GM18873 (cell line): ENCODE data around the gene RAD51D.
"Not testable (repeated sequence)": the region's sequence is repeated elsewhere in the genome, so short reads cannot be mapped to it uniquely, and the experiment has no call there.

Experiments used
- ATAC-seq: cut with Tn5 transposase; IDR thresholded peaks from one replicate; pipeline ENCODE4 v1.9.1; 2021; ENCODE audit warnings: mild to moderate bottlenecking, moderate library complexity, moderate number of reproducible peaks; ENCODE audit not compliant: unreplicated experiment, low FRiP score

The RAD51D gene

GRCh38 chr17:35119370-35120165 lies at the start of gene RAD51D:
Gene RAD51D (minus strand): TSS chr17:35119860. CDS start chr17:35119613, 247 bp downstream.
- no peak for ATAC-seq

DNA sequence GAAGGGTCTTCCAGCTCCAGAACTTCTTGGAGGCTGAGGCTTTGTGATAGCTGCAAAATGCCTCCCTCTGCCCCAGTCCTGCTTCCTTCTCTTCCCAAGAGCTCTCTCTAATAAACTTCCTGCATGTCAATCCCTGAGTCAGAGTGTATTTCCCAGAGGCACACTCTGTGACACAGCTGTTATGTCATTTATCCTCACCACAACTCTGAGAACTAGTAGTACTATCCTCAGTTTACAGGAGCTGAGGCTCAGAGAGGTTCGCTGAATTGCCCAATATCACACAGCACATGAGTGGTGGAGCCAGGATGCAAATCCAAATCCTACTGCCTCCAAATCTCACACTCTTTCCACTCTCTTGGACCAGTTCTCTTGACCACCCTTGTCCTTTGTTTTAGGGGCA lies 48.0 kb upstream of the RAD51D start:
- ATAC-seq = no peak

DNA sequence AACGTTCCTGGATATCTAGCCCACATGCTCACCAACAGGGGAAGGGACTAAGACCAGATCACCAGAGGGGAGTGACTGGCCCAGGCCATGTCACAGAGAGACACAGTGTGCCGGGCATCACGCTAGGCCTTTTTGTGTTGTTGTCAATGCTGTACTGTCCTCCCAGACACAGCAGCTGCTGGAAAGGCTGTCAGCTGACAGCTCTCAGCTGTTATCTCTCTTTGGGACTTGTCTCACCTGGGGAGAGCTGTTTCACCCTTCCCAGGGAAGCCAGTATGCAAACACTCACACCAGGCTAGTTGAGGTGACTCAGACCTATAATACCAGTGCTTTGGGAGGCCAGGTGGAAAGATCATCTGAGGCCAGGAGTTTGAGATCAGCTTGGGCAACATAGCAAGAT lies 47.4 kb upstream of the RAD51D start:
- no peak for ATAC-seq

DNA sequence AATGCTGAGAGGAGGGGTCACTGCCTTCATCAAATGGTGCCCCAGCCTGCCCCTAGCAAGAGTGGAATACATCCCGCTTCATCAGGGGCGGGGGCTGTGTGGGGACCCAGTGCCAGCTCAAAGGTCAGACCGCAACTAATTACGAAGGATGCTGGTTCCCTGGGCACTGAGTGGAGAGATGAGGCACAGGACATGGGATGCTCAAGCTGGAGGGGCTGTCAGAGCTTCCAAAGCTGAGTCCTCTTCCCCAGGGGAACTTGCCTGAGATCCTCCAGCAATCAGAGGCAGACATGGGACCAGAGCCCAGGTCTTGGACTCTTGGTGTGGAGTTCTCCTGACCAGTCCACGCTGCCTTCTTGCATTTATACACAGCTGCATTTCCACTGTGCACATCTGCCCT lies 46.9 kb upstream of the RAD51D start:
- ATAC-seq = no peak

- ATAC-seq = no peak
Observed at GRCh38 chr17:35164716-35165115, 45.1 kb upstream of the RAD51D start.

- no peak for ATAC-seq
Observed at GRCh38 chr17:35163886-35164285, 44.2 kb upstream of the RAD51D start.

DNA sequence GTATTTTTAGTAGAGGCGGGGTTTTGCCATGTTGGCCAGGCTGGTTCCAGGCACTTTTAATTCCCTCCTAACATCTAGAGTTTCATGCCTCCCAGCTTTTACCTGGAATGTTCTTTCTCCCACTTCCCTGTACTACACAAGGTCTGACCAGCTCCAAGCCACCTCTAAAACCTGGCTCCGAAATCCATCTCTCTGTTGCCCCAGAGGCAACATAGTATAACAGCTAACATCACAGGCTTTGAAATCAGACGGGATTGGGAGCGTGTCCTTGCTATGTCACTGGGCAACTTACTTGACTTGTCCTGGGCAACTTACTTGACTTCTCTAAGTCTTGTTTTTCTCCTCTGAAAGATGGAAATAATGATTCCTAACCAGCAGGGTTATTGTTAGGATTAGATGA lies 43.1 kb upstream of the RAD51D start:
- no peak for ATAC-seq

- ATAC-seq = no peak
Observed at GRCh38 chr17:35161281-35161761, 41.7 kb upstream of the RAD51D start.

- no peak for ATAC-seq
Observed at GRCh38 chr17:35160354-35161201, 40.9 kb upstream of the RAD51D start.

- no peak for ATAC-seq
Observed at GRCh38 chr17:35159940-35160339, 40.3 kb upstream of the RAD51D start.

- ATAC-seq = no peak
Observed at GRCh38 chr17:35155246-35155645, 35.6 kb upstream of the RAD51D start.

GRCh38 chr17:35154196-35155165 lies 34.8 kb upstream of the RAD51D start:
- no peak for ATAC-seq

GRCh38 chr17:35152421-35153140 lies 32.9 kb upstream of the RAD51D start:
- no peak for ATAC-seq

DNA sequence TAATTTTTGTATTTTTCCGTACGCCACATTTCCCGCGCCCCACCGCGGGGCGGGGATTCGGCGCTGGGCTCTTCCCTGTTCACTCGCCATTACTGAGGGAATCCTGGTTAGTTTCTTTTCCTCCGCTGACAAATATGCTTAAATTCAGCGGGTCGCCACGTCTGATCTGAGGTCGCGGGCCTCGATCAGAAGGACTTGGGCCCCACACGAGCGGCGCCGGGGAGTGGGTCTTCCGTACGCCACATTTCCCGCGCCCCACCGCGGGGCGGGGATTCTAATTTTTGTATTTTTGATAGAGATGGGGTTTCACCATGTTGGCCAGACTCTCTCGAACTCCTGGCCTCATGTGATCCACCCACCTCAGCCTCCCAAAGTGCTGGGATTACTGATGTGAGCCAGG lies 31.4 kb upstream of the RAD51D start:
- ATAC-seq = not testable (repeated sequence)

- ATAC-seq = no peak
Observed at GRCh38 chr17:35149941-35150340, 30.3 kb upstream of the RAD51D start.

DNA sequence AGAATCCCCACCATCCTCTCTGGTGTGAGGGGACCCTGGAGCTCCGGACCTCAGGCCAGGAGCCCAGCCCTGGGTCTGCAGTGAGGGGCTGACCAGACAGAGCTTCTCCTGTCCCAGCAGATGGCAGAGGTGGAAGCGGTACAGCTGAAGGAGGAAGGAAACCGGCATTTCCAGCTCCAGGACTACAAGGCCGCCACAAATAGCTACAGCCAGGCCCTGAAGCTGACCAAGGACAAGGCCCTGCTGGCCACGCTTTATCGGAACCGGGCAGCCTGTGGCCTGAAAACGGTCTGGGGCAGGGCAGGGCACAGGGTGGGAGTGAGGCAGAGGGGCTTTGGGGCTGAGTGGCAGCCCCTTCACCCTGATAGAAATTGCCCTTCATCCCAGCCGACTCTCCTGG lies 28.5 kb upstream of the RAD51D start:
- ATAC-seq = no peak

DNA sequence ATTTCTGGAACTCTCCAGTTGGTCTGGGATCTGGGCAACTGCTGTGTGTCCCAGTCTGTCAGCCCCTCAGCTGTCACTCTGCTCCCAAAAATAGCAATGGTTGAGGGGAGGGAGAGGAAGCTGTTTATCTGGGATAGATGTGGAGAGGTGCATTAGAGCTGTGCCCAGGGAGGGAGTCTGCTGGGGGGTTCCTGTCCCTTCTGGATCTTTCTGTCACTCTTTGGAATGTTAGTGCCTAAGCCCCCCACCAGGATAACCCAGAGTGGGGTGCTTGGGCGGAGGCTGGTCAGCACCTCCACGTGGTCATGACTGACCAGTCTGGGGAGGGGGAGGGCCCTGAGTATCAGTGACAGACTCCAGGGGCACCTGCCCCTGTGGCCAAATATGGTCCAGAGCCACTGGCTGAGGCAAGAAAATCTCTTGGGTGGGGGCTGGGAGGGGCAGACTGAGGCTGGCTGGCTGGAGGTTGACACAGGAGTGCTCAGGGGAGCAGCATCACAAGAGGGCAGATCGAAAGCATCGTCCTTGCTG lies 27.8 kb upstream of the RAD51D start, which contains the start of gene UNC45B:
UNC45B (plus strand) TSS at position 443 of the 531 bp plus-strand sequence. CDS start 447 bp downstream, outside the sequence.
- no peak for ATAC-seq

DNA sequence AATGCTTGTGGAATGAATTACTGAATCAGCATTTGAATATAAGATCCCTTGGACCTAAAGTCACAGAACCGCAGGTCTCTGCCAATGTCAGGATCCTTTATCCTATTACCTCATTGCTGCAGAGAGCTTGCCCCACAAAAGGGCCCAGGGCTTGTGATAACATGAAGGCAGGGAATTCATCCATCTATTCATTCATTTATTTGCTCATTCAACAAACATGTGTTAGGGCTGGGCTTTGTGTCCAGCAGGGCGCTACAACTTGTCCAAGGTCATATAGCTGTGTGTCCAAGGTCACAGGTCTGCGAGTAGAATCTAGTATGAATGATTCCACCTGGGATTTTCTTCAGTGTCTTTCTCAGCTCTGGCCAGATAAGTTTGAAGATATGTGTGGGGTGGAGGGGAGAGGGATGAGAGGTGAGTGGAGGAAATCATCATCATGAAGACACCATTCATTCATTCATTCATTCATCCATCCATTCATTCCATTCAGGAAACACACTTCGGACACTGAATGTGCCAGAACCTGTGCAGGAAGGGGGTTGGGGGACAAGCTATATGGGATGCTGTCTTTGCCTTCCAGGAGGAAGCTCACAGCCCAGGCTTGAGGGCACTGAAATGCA lies 26.7 kb upstream of the RAD51D start:
- no peak for ATAC-seq

GRCh38 chr17:35144840-35145239 lies 25.2 kb upstream of the RAD51D start:
- ATAC-seq = no peak
